Measurements from ENCODE around the gene ACVR1B. TPM values are rescaled to one million over a fixed set of nuclear protein-coding genes. Genes with fewer than 3 reads are reported as not detected.

Gene ACVR1B
- total RNA-seq, 6 experiments from 2014 or later, result 14.1 to 28.0 (median 25.0) TPM

GRCh38 chr12:51980051-51980808 is 28.7 kb downstream of the ACVR1B start:
- ATAC-seq (peak; percentile 78 to 92 (median 86)), DNase-seq (peak; percentile 65 to 74 (median 70))
- Histone ChIP-seq H3K4me3 (no peak overlapping the region), H3K4me1 (peaks cover 0 to 39% (median 17%) of the 10 kb centered on the region in 4 donors), H3K9me3 (no peaks in the 10 kb centered on the region), H3K36me3 (peaks cover 3 to 69% (median 36%) of the 10 kb centered on the region in 4 donors), H3K27ac (no peak overlapping the region), H3K27me3 (no peaks in the 10 kb centered on the region)
- intact Hi-C loops (cut with DNase I), result loop anchor here (5.0 kb wide), 1 partner anchor 83 kb away; no protein-coding TSS in a partner anchor
- WGBS (ENCODE audit: insufficient coverage, low coverage, low lambda C conversion rate, missing lambda C conversion rate), result 21% methylated on average over 7 of the region's 7 CpGs
- no peak for TF ChIP-seq POLR2A (IDR thresholded peaks at IDR 0.05)
- TF ChIP-seq CTCF (IDR thresholded peaks at IDR 0.05), result peak; percentile 97 to 100 (median 99)

- DNase-seq, result no peak
- WGBS (ENCODE audit: insufficient coverage, low coverage, low lambda C conversion rate, missing lambda C conversion rate), result 76% methylated on average over 10 of the region's 10 CpGs
- Histone ChIP-seq H3K27me3 (no peaks in the 10 kb centered on the region), H3K36me3 (peaks cover 3 to 69% (median 38%) of the 10 kb centered on the region in 4 donors), H3K27ac (no peak overlapping the region), H3K4me3 (no peak overlapping the region), H3K9me3 (no peaks in the 10 kb centered on the region), H3K4me1 (peaks cover 0 to 33% (median 15%) of the 10 kb centered on the region in 4 donors)
- ATAC-seq, result no peak
- TF ChIP-seq POLR2A (IDR thresholded peaks at IDR 0.05) (no peak), CTCF (IDR thresholded peaks at IDR 0.05) (no peak)
- intact Hi-C loops (cut with DNase I), result loop anchor here (5.0 kb wide), 1 partner anchor 83 kb away; no protein-coding TSS in a partner anchor
Measured at GRCh38 chr12:51980809-51981127, 29.3 kb downstream of the ACVR1B start.

- Histone ChIP-seq H3K9me3 (no peaks in the 10 kb centered on the region), H3K4me3 (no peak overlapping the region), H3K36me3 (peaks cover 3 to 91% (median 40%) of the 10 kb centered on the region in 4 donors), H3K27me3 (no peaks in the 10 kb centered on the region), H3K27ac (no peak overlapping the region), H3K4me1 (peaks cover 0 to 6% (median 0%) of the 10 kb centered on the region in 4 donors)
- intact Hi-C loops (cut with DNase I), result loop anchor here (5.0 kb wide), 1 partner anchor 87 kb away; no protein-coding TSS in a partner anchor
- peak in 1 of 3 donors; percentile 23 for DNase-seq
- WGBS (ENCODE audit: insufficient coverage, low coverage, low lambda C conversion rate, missing lambda C conversion rate), result 66% methylated on average over 5 of the region's 6 CpGs
- TF ChIP-seq POLR2A (IDR thresholded peaks at IDR 0.05) (no peak), CTCF (IDR thresholded peaks at IDR 0.05) (no peak)
- no peak for ATAC-seq
Measured at GRCh38 chr12:51984657-51985056, 33.2 kb downstream of the ACVR1B start.

GRCh38 chr12:51985154-51985835 is 33.8 kb downstream of the ACVR1B start:
- no peaks in the 10 kb centered on the region for H3K27me3 ChIP-seq
- H3K4me3 ChIP-seq, result no peak overlapping the region
- 75% methylated on average over 6 of the region's 9 CpGs for WGBS (ENCODE audit: insufficient coverage, low coverage, low lambda C conversion rate, missing lambda C conversion rate)
- ATAC-seq (no peak), DNase-seq (peak in 1 of 3 donors; percentile 37)
- H3K36me3 ChIP-seq, result peaks cover 3 to 93% (median 40%) of the 10 kb centered on the region in 4 donors
- no peak overlapping the region for H3K27ac ChIP-seq
- no peaks in the 10 kb centered on the region for H3K4me1 ChIP-seq
- no peaks in the 10 kb centered on the region for H3K9me3 ChIP-seq
- no peak for TF ChIP-seq CTCF (IDR thresholded peaks at IDR 0.05)
- TF ChIP-seq POLR2A (IDR thresholded peaks at IDR 0.05), result no peak
- intact Hi-C loops (cut with DNase I), result no loop called here
